Measurements from ENCODE around the gene RLN3. TPM values are rescaled to one million over a fixed set of nuclear protein-coding genes. Genes with fewer than 3 reads are reported as not detected.

RLN3 gene
- total and polyA plus RNA-seq, 2 donors from 2014 or later = not detected

GRCh38 chr19:14053032-14053431 lies 25.1 kb downstream of the RLN3 start:
- no peak for FAIRE-seq
- no peak for TF ChIP-seq CTCF (IDR thresholded peaks at IDR 0.05; ENCODE audit: borderline replicate concordance, extremely low read depth, insufficient read depth)
- Histone ChIP-seq H3K4me3 (ENCODE audit: low read length in 3 of 3) (no peak overlapping the region), H3K27ac (ENCODE audit: low read depth in 2 of 2, low read length in 2 of 2) (no peak overlapping the region), H3K9me3 (ENCODE audit: control insufficient read depth in 2 of 3, insufficient read depth in 1 of 3, low read length in 3 of 3) (peaks cover 0 to 5% (median 0%) of the 10 kb centered on the region in 3 donors), H3K36me3 (ENCODE audit: control insufficient read depth in 2 of 3, insufficient read depth in 3 of 3, low read length in 3 of 3) (no peaks in the 10 kb centered on the region), H3K27me3 (ENCODE audit: control insufficient read depth, insufficient read depth, low read length) (no peaks in the 10 kb centered on the region), H3K9ac (ENCODE audit: low read length in 3 of 3) (no peak overlapping the region), H3K4me1 (ENCODE audit: control insufficient read depth in 2 of 3, insufficient read depth in 2 of 3, low read depth in 1 of 3, low read length in 3 of 3) (peaks cover 0 to 3% (median 0%) of the 10 kb centered on the region in 3 donors)
- DNase-seq = no peak
- intact Hi-C loops (cut with DNase I) = loop anchor here (10.0 kb wide), 1 partner anchor 168 kb away; no protein-coding TSS in a partner anchor

- no peak for FAIRE-seq
- no peak for TF ChIP-seq CTCF (IDR thresholded peaks at IDR 0.05; ENCODE audit: borderline replicate concordance, extremely low read depth, insufficient read depth)
- DNase-seq = no peak
Measured at GRCh38 chr19:14053500-14053899, 25.6 kb downstream of the RLN3 start.

GRCh38 chr19:14054099-14054498 lies 26.2 kb downstream of the RLN3 start:
- Histone ChIP-seq H3K27ac (ENCODE audit: low read depth in 2 of 2, low read length in 2 of 2) (no peak overlapping the region), H3K36me3 (ENCODE audit: control insufficient read depth in 2 of 3, insufficient read depth in 3 of 3, low read length in 3 of 3) (no peaks in the 10 kb centered on the region), H3K27me3 (ENCODE audit: control insufficient read depth, insufficient read depth, low read length) (no peaks in the 10 kb centered on the region), H3K4me1 (ENCODE audit: control insufficient read depth in 2 of 3, insufficient read depth in 2 of 3, low read depth in 1 of 3, low read length in 3 of 3) (peaks cover 0 to 7% (median 6%) of the 10 kb centered on the region in 3 donors), H3K4me3 (ENCODE audit: low read length in 3 of 3) (no peak overlapping the region), H3K9me3 (ENCODE audit: control insufficient read depth in 2 of 3, insufficient read depth in 1 of 3, low read length in 3 of 3) (no peaks in the 10 kb centered on the region), H3K9ac (ENCODE audit: low read length in 3 of 3) (no peak overlapping the region)
- no peak for TF ChIP-seq CTCF (IDR thresholded peaks at IDR 0.05; ENCODE audit: borderline replicate concordance, extremely low read depth, insufficient read depth)
- DNase-seq (no peak), FAIRE-seq (no peak)
- intact Hi-C loops (cut with DNase I) = loop anchor here (10.0 kb wide), 1 partner anchor 169 kb away; no protein-coding TSS in a partner anchor

More at GRCh38 chr19:14053500-14053899, 25.6 kb downstream of the RLN3 start:
- Histone ChIP-seq H3K9me3 (ENCODE audit: control insufficient read depth in 2 of 3, insufficient read depth in 1 of 3, low read length in 3 of 3) (peaks cover 0 to 3% (median 0%) of the 10 kb centered on the region in 3 donors), H3K36me3 (ENCODE audit: control insufficient read depth in 2 of 3, insufficient read depth in 3 of 3, low read length in 3 of 3) (no peaks in the 10 kb centered on the region), H3K27ac (ENCODE audit: low read depth in 2 of 2, low read length in 2 of 2) (no peak overlapping the region), H3K27me3 (ENCODE audit: control insufficient read depth, insufficient read depth, low read length) (no peaks in the 10 kb centered on the region), H3K9ac (ENCODE audit: low read length in 3 of 3) (no peak overlapping the region), H3K4me3 (ENCODE audit: low read length in 3 of 3) (no peak overlapping the region), H3K4me1 (ENCODE audit: control insufficient read depth in 2 of 3, insufficient read depth in 2 of 3, low read depth in 1 of 3, low read length in 3 of 3) (peaks cover 0 to 7% (median 3%) of the 10 kb centered on the region in 3 donors)
- intact Hi-C loops (cut with DNase I) = loop anchor here (10.0 kb wide), 1 partner anchor 169 kb away; no protein-coding TSS in a partner anchor

GRCh38 chr19:14054721-14055120 lies 26.8 kb downstream of the RLN3 start:
- H3K4me1 ChIP-seq (ENCODE audit: control insufficient read depth in 2 of 3, insufficient read depth in 2 of 3, low read depth in 1 of 3, low read length in 3 of 3) = peaks cover 0 to 7% (median 6%) of the 10 kb centered on the region in 3 donors
- H3K9ac ChIP-seq (ENCODE audit: low read length in 3 of 3) = no peak overlapping the region
- no peak for DNase-seq
- no peak for TF ChIP-seq CTCF (IDR thresholded peaks at IDR 0.05; ENCODE audit: borderline replicate concordance, extremely low read depth, insufficient read depth)
- no peak overlapping the region for H3K4me3 ChIP-seq (ENCODE audit: low read length in 3 of 3)
- no peaks in the 10 kb centered on the region for H3K27me3 ChIP-seq (ENCODE audit: control insufficient read depth, insufficient read depth, low read length)
- intact Hi-C loops (cut with DNase I) = loop anchor here (10.0 kb wide), 1 partner anchor 170 kb away; no protein-coding TSS in a partner anchor
- no peaks in the 10 kb centered on the region for H3K36me3 ChIP-seq (ENCODE audit: control insufficient read depth in 2 of 3, insufficient read depth in 3 of 3, low read length in 3 of 3)
- no peak overlapping the region for H3K27ac ChIP-seq (ENCODE audit: low read depth in 2 of 2, low read length in 2 of 2)
- no peak for FAIRE-seq
- no peaks in the 10 kb centered on the region for H3K9me3 ChIP-seq (ENCODE audit: control insufficient read depth in 2 of 3, insufficient read depth in 1 of 3, low read length in 3 of 3)
